Neuronal stem cell (in vitro differentiated cells): Measurements from ENCODE around the gene JOSD2.

Experiments used
- DNase-seq: peaks from one replicate; pipeline ENCODE4 v3.0.0-alpha.2; 2013; ENCODE audit warnings: low spot score
- H2AFZ ChIP-seq: one replicate; pipeline ENCODE4 v1.6.1; 2013; ENCODE audit warnings: mild to moderate bottlenecking, low read length, inconsistent platforms
- H2AK5ac ChIP-seq: 2 replicates; pipeline ENCODE4 v1.6.1; 2013; ENCODE audit warnings: low read depth, mild to moderate bottlenecking, inconsistent platforms, low read length, moderate library complexity, mixed read lengths
- H2BK120ac ChIP-seq: 2 replicates; pipeline ENCODE4 v1.6.1; 2013; ENCODE audit warnings: low read depth, mild to moderate bottlenecking, inconsistent platforms, low read length, moderate library complexity, mixed read lengths
- H2BK12ac ChIP-seq: one replicate; pipeline ENCODE4 v1.6.1; 2013; ENCODE audit warnings: low read length, inconsistent platforms
- H2BK15ac ChIP-seq: 2 replicates; pipeline ENCODE4 v1.6.1; 2013; ENCODE audit warnings: mild to moderate bottlenecking, low read length, inconsistent platforms, mixed read lengths
- H2BK5ac ChIP-seq: one replicate; pipeline ENCODE4 v1.6.1; 2013; ENCODE audit warnings: inconsistent platforms, mild to moderate bottlenecking, low read length, moderate library complexity
- H3K14ac ChIP-seq: one replicate; pipeline ENCODE4 v1.6.1; 2013; ENCODE audit warnings: low read length, inconsistent platforms
- H3K18ac ChIP-seq: 2 replicates; pipeline ENCODE4 v1.6.1; 2013; ENCODE audit warnings: low read length, inconsistent platforms
- H3K23ac ChIP-seq: 2 replicates; pipeline ENCODE4 v1.6.1; 2013; ENCODE audit warnings: low read depth, mild to moderate bottlenecking, mixed read lengths, low read length, inconsistent platforms; ENCODE audit not compliant: poor library complexity
- H3K27ac ChIP-seq: replicated peaks from 3 replicates; pipeline ENCODE4 v1.5.1; 2013; ENCODE audit warnings: low read length, inconsistent platforms
- H3K27me3 ChIP-seq, 3 experiments: 2 replicates each; pipeline ENCODE4 v1.6.1; 2013; ENCODE audit warnings: low read length in 3 of 3, mild to moderate bottlenecking in 2 of 3, inconsistent platforms in 1 of 3, low read depth in 1 of 3, mixed read lengths in 1 of 3, moderate library complexity in 1 of 3; ENCODE audit not compliant: control insufficient read depth in 3 of 3, insufficient read depth in 3 of 3
- H3K36me3 ChIP-seq, 2 donors: replicated peaks in 1 of 2; 2 replicates each; pipeline ENCODE4 v1.6.1; 2013; ENCODE audit warnings: low read length in 2 of 2; ENCODE audit not compliant: control insufficient read depth in 2 of 2, insufficient read depth in 2 of 2
- H3K4ac ChIP-seq: 2 replicates; pipeline ENCODE4 v1.6.1; 2013; ENCODE audit warnings: inconsistent platforms, mild to moderate bottlenecking, low read length, moderate library complexity
- H3K4me1 ChIP-seq, 2 donors: 1 replicate in 1 of 2; 2 replicates in 1 of 2; pipeline ENCODE4 v1.6.1; 2013; ENCODE audit warnings: low read length in 2 of 2, low read depth in 1 of 2; ENCODE audit not compliant: control insufficient read depth in 2 of 2, insufficient read depth in 1 of 2
- H3K4me2 ChIP-seq: one replicate; pipeline ENCODE4 v1.6.1; 2013; ENCODE audit warnings: mild to moderate bottlenecking, low read length, inconsistent platforms; ENCODE audit not compliant: insufficient read depth, poor library complexity, severe bottlenecking
- H3K4me3 ChIP-seq, 2 donors: 2 replicates each; pipeline ENCODE4 v1.5.1; 2013; ENCODE audit warnings: low read length in 2 of 2, mild to moderate bottlenecking in 2 of 2, inconsistent platforms in 1 of 2, moderate library complexity in 1 of 2
- H3K79me1 ChIP-seq: one replicate; pipeline ENCODE4 v1.6.1; 2013; ENCODE audit warnings: low read depth, mild to moderate bottlenecking, inconsistent platforms, low read length, moderate library complexity
- H3K9ac ChIP-seq: one replicate; pipeline ENCODE4 v1.6.1; 2013; ENCODE audit warnings: mild to moderate bottlenecking, low read depth, low read length, inconsistent platforms; ENCODE audit not compliant: poor library complexity
- H3K9me3 ChIP-seq, 2 donors: replicated peaks in 1 of 2; 2 replicates each; pipeline versions ENCODE3 to v1.6.1; 2013; ENCODE audit warnings: low read length in 2 of 2, mild to moderate bottlenecking in 2 of 2, inconsistent platforms in 1 of 2, low read depth in 1 of 2, mixed read lengths in 1 of 2, moderate library complexity in 1 of 2; ENCODE audit not compliant: control insufficient read depth in 2 of 2, insufficient read depth in 1 of 2
- H4K8ac ChIP-seq: one replicate; pipeline ENCODE4 v1.6.1; 2013; ENCODE audit warnings: low read depth, mild to moderate bottlenecking, inconsistent platforms, low read length, moderate library complexity
- H4K91ac ChIP-seq: one replicate; pipeline ENCODE4 v1.6.1; 2013; ENCODE audit warnings: low read length, low read depth, mild to moderate bottlenecking, inconsistent platforms; ENCODE audit not compliant: poor library complexity
- whole genome bisulfite sequencing, 2 donors: extraction: QIAGEN DNeasy Blood & Tissue Kit; methylation state at CpG; one replicate each; pipeline ENCODE4 v1.1.7; 2013; ENCODE audit warnings: missing lambda C conversion rate in 2 of 2, mixed read lengths in 1 of 2; ENCODE audit not compliant: insufficient read length in 2 of 2, insufficient replicate concordance in 1 of 2; ENCODE audit errors: extremely low coverage in 2 of 2; 5-methylcytosine and 5-hydroxymethylcytosine counted together

Gene JOSD2

DNA sequence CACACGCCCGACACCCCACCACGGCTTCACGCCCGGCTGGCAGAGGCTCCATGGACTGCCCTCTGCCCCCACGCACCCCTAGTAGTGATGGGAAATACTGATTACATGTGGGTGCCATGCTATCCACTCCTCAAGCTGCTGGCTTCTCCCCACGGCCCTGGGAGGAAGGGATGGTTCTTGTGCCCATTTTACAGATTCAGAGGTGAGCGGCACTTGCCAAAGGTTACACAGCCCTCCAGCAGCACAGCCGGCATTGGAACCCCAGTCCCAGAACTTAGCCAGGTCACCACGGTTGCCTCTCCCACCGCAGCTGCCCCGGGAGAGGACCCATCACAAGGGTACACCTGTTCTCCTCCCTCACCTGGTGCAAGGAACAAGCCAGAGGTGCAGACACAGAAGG lies 44.0 kb upstream of the JOSD2 start:
- peak overlapping the region; percentile 71 for H3K9ac ChIP-seq
- H3K23ac ChIP-seq: no peak overlapping the region
- no peak overlapping the region for H2BK5ac ChIP-seq
- no peak overlapping the region for H2BK120ac ChIP-seq
- H3K9me3 ChIP-seq: no peaks in the 10 kb centered on the region
- H2AK5ac ChIP-seq: peak overlapping the region; percentile 8
- H2AFZ ChIP-seq: no peak overlapping the region
- H3K4me1 ChIP-seq: peaks cover 21 to 37% of the 10 kb centered on the region in 2 donors
- peaks cover 40% of the 10 kb centered on the region for H3K79me1 ChIP-seq
- H3K18ac ChIP-seq: no peak overlapping the region
- H4K91ac ChIP-seq: no peak overlapping the region
- no peaks in the 10 kb centered on the region for H3K27me3 ChIP-seq
- H3K4me2 ChIP-seq: no peak overlapping the region
- peak overlapping the region in 1 of 2 donors; percentile 42 for H3K4me3 ChIP-seq
- no CpG with 5 or more reads among the region's 12 CpGs for WGBS, 2 donors
- H3K4ac ChIP-seq: no peak overlapping the region
- no peak for DNase-seq
- H4K8ac ChIP-seq: no peak overlapping the region
- no peak overlapping the region for H2BK12ac ChIP-seq
- no peak overlapping the region for H3K14ac ChIP-seq
- H3K27ac ChIP-seq: no peak overlapping the region
- peaks cover 9 to 20% of the 10 kb centered on the region in 2 donors for H3K36me3 ChIP-seq
- no peak overlapping the region for H2BK15ac ChIP-seq

DNA sequence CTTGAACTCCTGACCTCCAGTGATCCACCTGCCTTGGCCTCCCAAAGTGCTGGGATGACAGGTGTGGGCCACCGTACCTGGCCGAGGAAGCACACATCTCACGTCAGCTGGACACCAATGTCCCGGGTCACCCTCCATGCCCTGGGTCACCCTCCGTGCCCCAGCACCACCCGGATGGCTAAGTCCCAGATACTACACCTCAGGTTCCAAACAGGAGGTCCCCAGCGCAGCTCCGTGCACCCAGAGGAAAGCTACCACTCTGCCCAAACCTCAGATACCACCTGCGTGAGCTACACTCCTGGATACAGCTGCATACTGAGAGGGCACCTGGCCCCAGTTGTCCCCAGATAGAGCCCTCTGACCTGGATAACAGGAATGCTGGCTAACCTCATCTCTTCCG lies 43.2 kb upstream of the JOSD2 start:
- H3K18ac ChIP-seq: peak overlapping the region; percentile 25

GRCh38 chr19:50553134-50553703 lies 42.2 kb upstream of the JOSD2 start:
- Histone ChIP-seq H4K8ac (no peak overlapping the region), H3K14ac (no peak overlapping the region), H3K23ac (peak overlapping the region; percentile 32), H3K18ac (peak overlapping the region; percentile 49), H2AK5ac (no peak overlapping the region), H3K27me3 (no peaks in the 10 kb centered on the region), H3K9ac (no peak overlapping the region), H3K4me1 (peaks cover 21 to 40% of the 10 kb centered on the region in 2 donors), H2BK120ac (no peak overlapping the region), H2BK15ac (no peak overlapping the region), H2BK12ac (no peak overlapping the region), H2AFZ (no peak overlapping the region), H3K4ac (no peak overlapping the region), H4K91ac (no peak overlapping the region), H3K36me3 (peaks cover 8 to 16% of the 10 kb centered on the region in 2 donors), H3K79me1 (peaks cover 48% of the 10 kb centered on the region), H3K9me3 (no peaks in the 10 kb centered on the region), H3K4me2 (no peak overlapping the region), H3K4me3 (no peak overlapping the region), H2BK5ac (no peak overlapping the region), H3K27ac (no peak overlapping the region)
- WGBS, 2 donors: no CpG with 5 or more reads among the region's 19 CpGs
- no peak for DNase-seq

More for the DNA sequence above, 43.2 kb upstream of the JOSD2 start:
- H2AK5ac ChIP-seq: no peak overlapping the region
- H2AFZ ChIP-seq: no peak overlapping the region
- DNase-seq: no peak
- no peak overlapping the region for H2BK120ac ChIP-seq
- no peak overlapping the region for H4K91ac ChIP-seq
- H3K4me1 ChIP-seq: peaks cover 21 to 40% of the 10 kb centered on the region in 2 donors
- H3K23ac ChIP-seq: no peak overlapping the region
- no peaks in the 10 kb centered on the region for H3K27me3 ChIP-seq
- H3K79me1 ChIP-seq: peaks cover 48% of the 10 kb centered on the region
- no peak overlapping the region for H3K4ac ChIP-seq
- no CpG with 5 or more reads among the region's 10 CpGs for WGBS, 2 donors
- no peak overlapping the region for H3K4me3 ChIP-seq
- H3K9me3 ChIP-seq: no peaks in the 10 kb centered on the region
- H3K4me2 ChIP-seq: no peak overlapping the region
- peaks cover 9 to 17% of the 10 kb centered on the region in 2 donors for H3K36me3 ChIP-seq
- no peak overlapping the region for H2BK12ac ChIP-seq
- no peak overlapping the region for H3K9ac ChIP-seq
- no peak overlapping the region for H2BK15ac ChIP-seq
- no peak overlapping the region for H4K8ac ChIP-seq
- no peak overlapping the region for H3K14ac ChIP-seq
- H3K27ac ChIP-seq: no peak overlapping the region
- H2BK5ac ChIP-seq: no peak overlapping the region

- Histone ChIP-seq H3K14ac (no peak overlapping the region), H3K4me1 (peaks cover 21 to 38% of the 10 kb centered on the region in 2 donors), H3K9me3 (no peaks in the 10 kb centered on the region), H2AFZ (no peak overlapping the region), H3K23ac (no peak overlapping the region), H3K4ac (no peak overlapping the region), H4K91ac (no peak overlapping the region), H3K27me3 (no peaks in the 10 kb centered on the region), H3K4me2 (no peak overlapping the region), H2BK5ac (peak overlapping the region; percentile 93), H2BK120ac (no peak overlapping the region), H3K9ac (peak overlapping the region; percentile 54), H2BK15ac (no peak overlapping the region), H2BK12ac (peak overlapping the region; percentile 81), H3K27ac (no peak overlapping the region), H3K36me3 (peaks cover 14 to 23% of the 10 kb centered on the region in 2 donors), H3K18ac (no peak overlapping the region), H3K79me1 (peaks cover 47% of the 10 kb centered on the region), H2AK5ac (peak overlapping the region; percentile 97), H3K4me3 (no peak overlapping the region), H4K8ac (no peak overlapping the region)
- DNase-seq: no peak
- WGBS, 2 donors: 100% methylated on average over 6 of the region's 15 CpGs; no CpG with 5 or more reads in 1 of the 2 donors
Observed at GRCh38 chr19:50552540-50552939, 41.5 kb upstream of the JOSD2 start.
